K562 (cell line): Measurements from ENCODE around the gene TMED4. TPM values are rescaled to one million over a fixed set of nuclear protein-coding genes. Genes with fewer than 3 reads are reported as not detected.

Source experiments
- ARID2 ChIP-seq: fragments of 450-650 bp; IDR thresholded peaks from 2 replicates; pipeline ENCODE4 v1.6.1; 2017; ENCODE audit warnings: antibody characterized with exemption, mild to moderate bottlenecking
- CTBP1 ChIP-seq: fragments of 450-650 bp; IDR thresholded peaks from 2 replicates; pipeline ENCODE4 v1.6.1; 2016; ENCODE audit warnings: borderline replicate concordance
- DIDO1 ChIP-seq: fragments of 450-650 bp; IDR thresholded peaks from 2 replicates; pipeline ENCODE4 v1.6.1; 2016; ENCODE audit warnings: low read depth, missing biosample characterization, missing genetic modification characterization
- E2F1 ChIP-seq: sonication (generic); formaldehyde crosslinking; IDR thresholded peaks from 2 replicates; pipeline ENCODE4 v1.8.1; 2023; ENCODE audit warnings: mild to moderate bottlenecking, missing genetic modification reagents, moderate library complexity
- ETV5 ChIP-seq: sonication (generic); formaldehyde crosslinking; IDR thresholded peaks from 2 replicates; pipeline ENCODE4 v1.4.0; 2020; ENCODE audit warnings: low read depth, mild to moderate bottlenecking, missing genetic modification reagents
- NFE2L1 ChIP-seq: fragments of 450-650 bp; IDR thresholded peaks from 2 replicates; pipeline ENCODE4 v1.6.1; 2016; ENCODE audit warnings: missing genetic modification characterization, low read depth, mild to moderate bottlenecking, missing compliant biosample characterization, moderate library complexity, borderline replicate concordance
- PRPF4 ChIP-seq: fragments of 200-400 bp; formaldehyde crosslinking; IDR thresholded peaks from one replicate; pipeline ENCODE4 v1.6.1; 2017; ENCODE audit warnings: low read length, low read depth, mild to moderate bottlenecking; ENCODE audit not compliant: insufficient read depth, poor library complexity, severe bottlenecking
- RBM25 ChIP-seq: fragments of 200-400 bp; formaldehyde crosslinking; IDR thresholded peaks from 2 replicates; pipeline ENCODE4 v1.6.1; 2018; ENCODE audit warnings: low read length, low read depth, moderate library complexity; ENCODE audit not compliant: severe bottlenecking
- SREBF1 ChIP-seq: fragments of 150-350 bp; IDR thresholded peaks from 2 replicates; pipeline ENCODE4 v1.6.1; 2014; ENCODE audit warnings: antibody characterized with exemption, low read depth, low read length, borderline replicate concordance
- ZNF197 ChIP-seq: fragments of 200-800 bp; sonication (Bioruptor generic); IDR thresholded peaks from 2 replicates; pipeline ENCODE4 v1.6.1; 2016; ENCODE audit warnings: low read depth, missing genetic modification characterization, missing compliant biosample characterization
- ZNF280A ChIP-seq: fragments of 450-650 bp; IDR thresholded peaks from 2 replicates; pipeline ENCODE4 v1.6.1; 2018; ENCODE audit warnings: mild to moderate bottlenecking, low read depth; ENCODE audit not compliant: partially characterized antibody
- polyA plus RNA-seq, 8 experiments: library from polyadenylated mRNA; depleted of rRNA in 4 of 8; stranded (reverse) in 5 of 8; unstranded in 3 of 8; fragments of >200 nt; fragmentation: Nextera tagmentation in 2 of 8; fragmentation: Illumina TruSeq in 1 of 8; extraction: Ambion mirVana in 2 of 8; extraction: Trizol in 1 of 8; gene quantifications; 2 replicates each; pipeline versions ENCODE4 v1.2.1 to v1.2.3, GENCODE V29; 2011 to 2014; ENCODE audit warnings: inconsistent platforms in 1 of 8, missing spikeins in 1 of 8
- total RNA-seq, 7 experiments: library from RNA; depleted of rRNA in 6 of 7; stranded (reverse); fragments of >200 nt in 6 of 7; fragmentation: Illumina TruSeq in 2 of 7; extraction: Trizol in 2 of 7; gene quantifications; 2 replicates each; pipeline versions ENCODE4 v1.2.1 to v1.2.3, GENCODE V29; 2011 to 2021; ENCODE audit warnings: low replicate concordance in 1 of 7
- TF ChIP-seq, protein P1 (sequence below): sonication (generic); formaldehyde crosslinking; IDR thresholded peaks from 2 replicates; pipeline ENCODE4 v1.8.0; 2022; ENCODE audit warnings: mild to moderate bottlenecking, missing genetic modification reagents
- TF ChIP-seq, protein P2 (sequence below), 2 experiments: fragments of 450-650 bp; conservative IDR thresholded peaks; 2 replicates each; pipeline ENCODE4 v1.6.1; 2017; ENCODE audit warnings: mild to moderate bottlenecking in 2 of 2, moderate library complexity in 2 of 2
- TF ChIP-seq, protein P3 (sequence below): fragments of 250-450 bp; sonication (Bioruptor Pico); IDR thresholded peaks from 2 replicates; pipeline ENCODE4 v1.5.0; 2022; ENCODE audit warnings: mild to moderate bottlenecking

Gene TMED4
- total and polyA plus RNA-seq, 9 of the 15 experiments (the other 6 are each of a cell fraction or from before 2014, with no cell fraction given): 20.3 to 64.0 (median 42.1) TPM

DNA sequence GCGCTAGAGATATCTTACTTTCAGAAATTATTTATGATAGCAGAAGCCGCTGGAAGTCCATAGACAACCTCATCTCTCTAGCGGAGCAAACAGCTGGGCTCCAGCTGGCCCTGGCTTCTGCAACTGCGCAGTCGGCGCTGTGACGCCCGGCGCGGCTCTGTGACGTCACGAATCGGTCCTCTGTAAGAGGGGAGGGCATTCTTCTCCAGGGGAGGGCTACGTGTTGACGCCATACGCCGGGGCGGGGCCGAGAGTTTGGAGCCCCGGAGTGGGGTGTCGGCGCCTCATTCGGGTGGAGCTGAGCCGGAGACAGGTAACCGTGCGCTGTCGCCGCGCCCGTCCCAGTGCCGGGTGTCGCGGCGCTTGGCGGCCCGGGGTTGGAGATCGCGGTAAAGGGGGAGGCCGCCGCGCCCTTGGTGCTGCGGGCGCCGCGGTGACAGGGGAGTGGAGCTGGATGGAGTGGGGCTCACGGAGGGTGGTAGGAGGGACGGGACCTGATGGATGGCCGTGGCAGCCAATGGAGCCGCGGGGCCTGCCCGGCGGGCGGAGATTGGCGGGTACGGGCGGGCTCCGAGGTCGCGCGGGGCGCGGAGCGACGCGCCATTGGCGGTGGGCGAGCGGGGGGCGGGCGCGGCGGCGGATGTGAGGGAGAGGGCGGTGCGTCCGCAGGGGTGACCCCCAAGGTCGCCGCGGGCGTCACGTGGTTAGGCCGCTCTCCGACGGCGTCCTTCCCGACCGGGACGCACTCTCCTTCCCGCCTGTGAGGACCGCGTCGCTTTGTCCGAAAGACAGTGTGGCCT, 24.5 kb upstream of the TMED4 start, which contains the start of gene OGDH (continued):
- TF ChIP-seq, protein P1, sequence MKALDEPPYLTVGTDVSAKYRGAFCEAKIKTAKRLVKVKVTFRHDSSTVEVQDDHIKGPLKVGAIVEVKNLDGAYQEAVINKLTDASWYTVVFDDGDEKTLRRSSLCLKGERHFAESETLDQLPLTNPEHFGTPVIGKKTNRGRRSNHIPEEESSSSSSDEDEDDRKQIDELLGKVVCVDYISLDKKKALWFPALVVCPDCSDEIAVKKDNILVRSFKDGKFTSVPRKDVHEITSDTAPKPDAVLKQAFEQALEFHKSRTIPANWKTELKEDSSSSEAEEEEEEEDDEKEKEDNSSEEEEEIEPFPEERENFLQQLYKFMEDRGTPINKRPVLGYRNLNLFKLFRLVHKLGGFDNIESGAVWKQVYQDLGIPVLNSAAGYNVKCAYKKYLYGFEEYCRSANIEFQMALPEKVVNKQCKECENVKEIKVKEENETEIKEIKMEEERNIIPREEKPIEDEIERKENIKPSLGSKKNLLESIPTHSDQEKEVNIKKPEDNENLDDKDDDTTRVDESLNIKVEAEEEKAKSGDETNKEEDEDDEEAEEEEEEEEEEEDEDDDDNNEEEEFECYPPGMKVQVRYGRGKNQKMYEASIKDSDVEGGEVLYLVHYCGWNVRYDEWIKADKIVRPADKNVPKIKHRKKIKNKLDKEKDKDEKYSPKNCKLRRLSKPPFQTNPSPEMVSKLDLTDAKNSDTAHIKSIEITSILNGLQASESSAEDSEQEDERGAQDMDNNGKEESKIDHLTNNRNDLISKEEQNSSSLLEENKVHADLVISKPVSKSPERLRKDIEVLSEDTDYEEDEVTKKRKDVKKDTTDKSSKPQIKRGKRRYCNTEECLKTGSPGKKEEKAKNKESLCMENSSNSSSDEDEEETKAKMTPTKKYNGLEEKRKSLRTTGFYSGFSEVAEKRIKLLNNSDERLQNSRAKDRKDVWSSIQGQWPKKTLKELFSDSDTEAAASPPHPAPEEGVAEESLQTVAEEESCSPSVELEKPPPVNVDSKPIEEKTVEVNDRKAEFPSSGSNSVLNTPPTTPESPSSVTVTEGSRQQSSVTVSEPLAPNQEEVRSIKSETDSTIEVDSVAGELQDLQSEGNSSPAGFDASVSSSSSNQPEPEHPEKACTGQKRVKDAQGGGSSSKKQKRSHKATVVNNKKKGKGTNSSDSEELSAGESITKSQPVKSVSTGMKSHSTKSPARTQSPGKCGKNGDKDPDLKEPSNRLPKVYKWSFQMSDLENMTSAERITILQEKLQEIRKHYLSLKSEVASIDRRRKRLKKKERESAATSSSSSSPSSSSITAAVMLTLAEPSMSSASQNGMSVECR (CRISPR knock-in tag): peak; percentile 99
- peak; percentile 100 for TF ChIP-seq RBM25
- no peak for TF ChIP-seq ARID2
- 0 out of 2 replicates have a peak, but pooled peaks have one; percentile 62 for TF ChIP-seq SREBF1
- TF ChIP-seq, protein P2, sequence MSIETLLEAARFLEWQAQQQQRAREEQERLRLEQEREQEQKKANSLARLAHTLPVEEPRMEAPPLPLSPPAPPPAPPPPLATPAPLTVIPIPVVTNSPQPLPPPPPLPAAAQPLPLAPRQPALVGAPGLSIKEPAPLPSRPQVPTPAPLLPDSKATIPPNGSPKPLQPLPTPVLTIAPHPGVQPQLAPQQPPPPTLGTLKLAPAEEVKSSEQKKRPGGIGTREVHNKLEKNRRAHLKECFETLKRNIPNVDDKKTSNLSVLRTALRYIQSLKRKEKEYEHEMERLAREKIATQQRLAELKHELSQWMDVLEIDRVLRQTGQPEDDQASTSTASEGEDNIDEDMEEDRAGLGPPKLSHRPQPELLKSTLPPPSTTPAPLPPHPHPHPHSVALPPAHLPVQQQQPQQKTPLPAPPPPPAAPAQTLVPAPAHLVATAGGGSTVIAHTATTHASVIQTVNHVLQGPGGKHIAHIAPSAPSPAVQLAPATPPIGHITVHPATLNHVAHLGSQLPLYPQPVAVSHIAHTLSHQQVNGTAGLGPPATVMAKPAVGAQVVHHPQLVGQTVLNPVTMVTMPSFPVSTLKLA (conservative IDR thresholded peaks at IDR 0.05): peak; percentile 62 to 84; a peak in 3 of 4 replicates
- TF ChIP-seq ETV5 (CRISPR knock-in tag): no peak
- TF ChIP-seq DIDO1 (tag): no peak
- TF ChIP-seq E2F1 (CRISPR knock-in tag): no peak; the same call in 1 of the 2 replicates
- TF ChIP-seq NFE2L1: no peak
- TF ChIP-seq ZNF197 (CRISPR knock-in tag): peak; percentile 29; the same call in 1 of the 2 replicates
- TF ChIP-seq, protein P3, sequence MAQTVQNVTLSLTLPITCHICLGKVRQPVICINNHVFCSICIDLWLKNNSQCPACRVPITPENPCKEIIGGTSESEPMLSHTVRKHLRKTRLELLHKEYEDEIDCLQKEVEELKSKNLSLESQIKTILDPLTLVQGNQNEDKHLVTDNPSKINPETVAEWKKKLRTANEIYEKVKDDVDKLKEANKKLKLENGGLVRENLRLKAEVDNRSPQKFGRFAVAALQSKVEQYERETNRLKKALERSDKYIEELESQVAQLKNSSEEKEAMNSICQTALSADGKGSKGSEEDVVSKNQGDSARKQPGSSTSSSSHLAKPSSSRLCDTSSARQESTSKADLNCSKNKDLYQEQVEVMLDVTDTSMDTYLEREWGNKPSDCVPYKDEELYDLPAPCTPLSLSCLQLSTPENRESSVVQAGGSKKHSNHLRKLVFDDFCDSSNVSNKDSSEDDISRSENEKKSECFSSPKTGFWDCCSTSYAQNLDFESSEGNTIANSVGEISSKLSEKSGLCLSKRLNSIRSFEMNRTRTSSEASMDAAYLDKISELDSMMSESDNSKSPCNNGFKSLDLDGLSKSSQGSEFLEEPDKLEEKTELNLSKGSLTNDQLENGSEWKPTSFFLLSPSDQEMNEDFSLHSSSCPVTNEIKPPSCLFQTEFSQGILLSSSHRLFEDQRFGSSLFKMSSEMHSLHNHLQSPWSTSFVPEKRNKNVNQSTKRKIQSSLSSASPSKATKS: no peak
- peak; percentile 91 for TF ChIP-seq CTBP1
- no peak for TF ChIP-seq ZNF280A
- no peak for TF ChIP-seq PRPF4
